IPS-NIHi7 (cell line): ENCODE data around the gene TRAF4.
"Not testable (repeated sequence)": the region's sequence is repeated elsewhere in the genome, so short reads cannot be mapped to it uniquely, and the experiment has no call there.

ENCODE experiments used
- DNase-seq: peaks from one replicate; pipeline ENCODE4 v3.0.0; 2012; ENCODE audit warnings: mixed read lengths; ENCODE audit errors: extremely low spot score

The TRAF4 gene

GRCh38 chr17:28733346-28733745, 10.5 kb upstream of the TRAF4 start:
- no peak for DNase-seq

DNA sequence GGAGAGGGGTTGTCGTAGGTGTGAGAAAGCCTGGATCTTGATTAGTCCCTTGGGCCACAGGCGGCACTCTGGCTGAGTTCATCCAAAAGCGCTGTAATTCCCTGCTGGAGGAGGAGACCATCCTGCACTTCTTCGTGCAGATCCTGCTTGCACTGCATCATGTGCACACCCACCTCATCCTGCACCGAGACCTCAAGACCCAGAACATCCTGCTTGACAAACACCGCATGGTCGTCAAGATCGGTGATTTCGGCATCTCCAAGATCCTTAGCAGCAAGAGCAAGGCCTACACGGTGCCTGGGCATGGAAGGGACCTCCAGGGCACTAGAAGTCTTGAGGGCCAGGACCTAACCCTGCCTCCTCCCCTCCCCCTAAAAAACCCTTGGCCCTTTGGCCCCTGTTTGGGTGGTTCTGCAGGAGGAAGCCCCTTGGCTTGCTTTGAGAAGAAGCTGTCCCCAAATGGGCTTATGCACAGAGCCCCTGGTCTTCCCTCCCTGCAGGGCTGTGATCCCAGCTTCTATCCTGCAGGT, 9.0 kb upstream of the TRAF4 start:
- DNase-seq = no peak

DNA sequence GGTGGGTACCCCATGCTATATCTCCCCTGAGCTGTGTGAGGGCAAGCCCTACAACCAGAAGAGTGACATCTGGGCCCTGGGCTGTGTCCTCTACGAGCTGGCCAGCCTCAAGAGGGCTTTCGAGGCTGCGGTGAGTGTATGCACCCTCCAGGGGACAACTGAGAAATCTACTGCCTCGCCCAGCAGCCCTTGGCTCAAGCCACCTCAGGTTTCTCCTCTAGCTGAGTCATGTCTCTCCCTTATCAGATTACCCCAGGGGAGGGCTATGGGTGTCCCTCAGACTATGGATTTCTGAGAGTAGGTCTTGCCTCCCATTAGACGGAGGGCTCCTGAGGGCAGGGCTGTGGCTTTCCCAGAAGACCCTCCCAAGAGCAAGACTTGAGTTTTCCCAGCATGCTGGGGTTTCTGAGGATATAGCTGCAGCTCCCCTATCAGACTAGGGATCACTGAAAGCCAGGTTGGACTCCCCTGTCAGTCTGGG, 8.5 kb upstream of the TRAF4 start:
- no peak for DNase-seq

- DNase-seq = not testable (repeated sequence)
Measured at GRCh38 chr17:28735913-28736769, 7.7 kb upstream of the TRAF4 start.

DNA sequence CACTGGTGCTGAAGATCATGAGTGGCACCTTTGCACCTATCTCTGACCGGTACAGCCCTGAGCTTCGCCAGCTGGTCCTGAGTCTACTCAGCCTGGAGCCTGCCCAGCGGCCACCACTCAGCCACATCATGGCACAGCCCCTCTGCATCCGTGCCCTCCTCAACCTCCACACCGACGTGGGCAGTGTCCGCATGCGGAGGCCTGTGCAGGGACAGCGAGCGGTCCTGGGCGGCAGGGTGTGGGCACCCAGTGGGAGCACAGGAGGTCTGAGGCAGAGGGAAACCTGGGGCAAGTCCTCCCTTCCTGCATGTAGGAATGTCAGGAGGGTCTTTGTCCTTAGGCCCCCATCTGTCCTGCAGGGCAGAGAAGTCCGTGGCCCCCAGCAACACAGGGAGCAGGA, 6.5 kb upstream of the TRAF4 start:
- no peak for DNase-seq

DNA sequence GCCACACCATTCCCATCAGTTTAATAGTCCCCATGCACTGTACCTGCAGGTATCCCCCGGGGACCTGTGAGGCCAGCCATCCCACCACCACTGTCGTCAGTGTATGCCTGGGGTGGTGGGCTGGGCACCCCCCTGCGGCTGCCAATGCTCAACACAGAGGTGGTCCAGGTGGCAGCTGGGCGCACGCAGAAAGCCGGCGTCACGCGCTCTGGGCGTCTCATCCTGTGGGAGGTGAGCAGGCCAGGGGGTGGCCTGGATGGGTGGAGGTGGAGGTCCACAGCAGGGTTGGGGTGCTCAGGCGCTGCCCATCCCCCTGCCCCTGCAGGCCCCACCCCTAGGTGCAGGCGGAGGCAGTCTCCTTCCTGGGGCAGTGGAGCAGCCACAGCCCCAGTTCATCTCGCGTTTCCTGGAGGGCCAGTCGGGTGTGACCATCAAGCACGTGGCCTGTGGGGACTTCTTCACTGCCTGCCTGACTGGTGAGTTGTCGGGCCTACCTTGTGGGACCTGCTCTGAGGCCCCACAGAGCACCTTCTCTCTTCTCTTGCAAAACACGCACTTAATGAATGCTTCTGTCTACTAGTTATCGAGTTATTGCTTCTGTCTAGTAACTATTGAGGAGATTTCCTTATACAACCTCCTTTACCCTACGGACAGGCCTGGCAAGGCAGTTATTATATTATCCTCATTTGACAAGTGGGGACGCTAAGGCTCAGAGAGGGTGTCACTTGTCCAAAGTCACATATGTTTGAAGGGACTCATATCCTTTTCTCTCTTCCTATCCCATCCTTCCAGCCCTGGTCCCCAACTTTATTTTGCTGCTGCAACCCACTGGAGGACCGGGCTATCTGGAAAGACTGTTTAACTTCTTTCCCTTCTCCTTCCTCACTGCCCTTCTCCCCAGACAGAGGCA, 5.8 kb upstream of the TRAF4 start:
- DNase-seq = no peak

DNA sequence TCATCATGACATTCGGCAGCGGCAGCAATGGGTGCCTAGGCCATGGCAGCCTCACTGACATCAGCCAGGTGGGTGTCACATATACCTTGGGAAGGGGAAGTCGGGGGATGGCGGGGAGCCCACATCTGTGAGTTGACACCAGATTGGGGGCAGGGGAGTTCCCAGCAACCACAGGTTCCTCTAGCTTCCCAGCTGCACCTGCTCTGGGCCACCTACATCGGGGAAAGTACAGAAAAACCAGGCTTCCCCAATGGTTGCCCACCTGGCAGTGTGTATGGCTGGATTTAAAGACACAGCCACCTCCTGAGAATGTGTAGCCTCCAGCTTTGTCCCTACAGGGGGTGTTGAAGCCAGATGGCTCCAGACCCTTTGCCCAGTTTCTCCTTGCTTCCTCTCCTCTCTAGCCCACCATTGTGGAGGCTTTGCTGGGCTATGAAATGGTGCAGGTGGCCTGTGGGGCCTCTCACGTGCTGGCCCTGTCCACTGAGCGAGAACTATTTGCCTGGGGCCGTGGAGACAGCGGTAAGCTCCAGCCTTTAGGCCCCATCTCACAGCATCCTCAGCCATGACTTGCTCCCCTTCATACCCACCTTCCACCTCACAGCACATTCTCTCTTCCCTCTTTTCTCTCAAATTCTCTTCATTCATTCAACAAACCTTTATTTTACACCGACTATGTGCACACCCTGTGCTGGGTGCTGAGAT, 5.0 kb upstream of the TRAF4 start:
- DNase-seq = no peak

DNA sequence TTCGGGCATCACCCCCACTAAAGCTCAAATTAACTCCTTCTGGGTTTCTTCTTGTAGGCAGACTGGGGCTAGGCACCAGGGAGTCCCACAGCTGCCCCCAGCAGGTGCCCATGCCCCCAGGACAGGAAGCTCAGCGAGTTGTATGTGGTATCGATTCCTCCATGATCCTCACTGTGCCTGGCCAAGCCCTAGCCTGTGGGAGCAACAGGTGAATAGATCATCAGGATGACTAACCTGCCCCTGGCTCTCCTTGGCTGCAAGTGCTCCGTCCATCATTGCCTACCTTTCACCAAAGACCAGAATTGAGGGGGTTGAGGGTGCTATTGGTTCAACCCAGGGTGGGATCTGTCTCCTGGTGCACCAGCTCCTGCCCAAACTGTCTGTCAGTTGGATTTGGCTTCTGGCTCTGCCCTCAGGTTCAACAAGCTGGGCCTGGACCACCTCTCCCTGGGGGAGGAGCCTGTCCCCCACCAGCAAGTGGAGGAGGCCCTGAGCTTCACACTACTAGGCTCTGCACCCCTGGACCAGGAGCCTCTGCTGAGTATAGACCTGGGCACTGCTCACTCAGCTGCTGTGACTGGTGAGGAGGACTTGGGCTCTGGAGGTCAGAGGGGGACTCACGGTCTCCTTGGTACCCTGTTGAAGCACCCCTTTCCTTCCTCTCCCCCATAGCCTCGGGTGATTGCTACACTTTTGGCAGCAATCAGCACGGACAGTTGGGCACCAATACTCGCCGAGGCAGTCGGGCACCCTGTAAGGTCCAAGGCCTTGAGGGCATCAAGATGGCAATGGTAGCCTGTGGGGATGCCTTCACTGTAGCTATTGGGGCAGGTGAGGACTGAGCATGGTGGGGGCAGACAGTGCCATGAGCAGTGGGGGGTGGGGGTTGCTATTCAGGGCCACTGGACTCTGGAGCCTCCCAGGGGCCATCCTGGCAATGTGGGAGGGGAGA, 3.1 kb upstream of the TRAF4 start:
- DNase-seq = no peak

- no peak for DNase-seq
Measured at GRCh38 chr17:28741358-28742349, 2.2 kb upstream of the TRAF4 start.

DNA sequence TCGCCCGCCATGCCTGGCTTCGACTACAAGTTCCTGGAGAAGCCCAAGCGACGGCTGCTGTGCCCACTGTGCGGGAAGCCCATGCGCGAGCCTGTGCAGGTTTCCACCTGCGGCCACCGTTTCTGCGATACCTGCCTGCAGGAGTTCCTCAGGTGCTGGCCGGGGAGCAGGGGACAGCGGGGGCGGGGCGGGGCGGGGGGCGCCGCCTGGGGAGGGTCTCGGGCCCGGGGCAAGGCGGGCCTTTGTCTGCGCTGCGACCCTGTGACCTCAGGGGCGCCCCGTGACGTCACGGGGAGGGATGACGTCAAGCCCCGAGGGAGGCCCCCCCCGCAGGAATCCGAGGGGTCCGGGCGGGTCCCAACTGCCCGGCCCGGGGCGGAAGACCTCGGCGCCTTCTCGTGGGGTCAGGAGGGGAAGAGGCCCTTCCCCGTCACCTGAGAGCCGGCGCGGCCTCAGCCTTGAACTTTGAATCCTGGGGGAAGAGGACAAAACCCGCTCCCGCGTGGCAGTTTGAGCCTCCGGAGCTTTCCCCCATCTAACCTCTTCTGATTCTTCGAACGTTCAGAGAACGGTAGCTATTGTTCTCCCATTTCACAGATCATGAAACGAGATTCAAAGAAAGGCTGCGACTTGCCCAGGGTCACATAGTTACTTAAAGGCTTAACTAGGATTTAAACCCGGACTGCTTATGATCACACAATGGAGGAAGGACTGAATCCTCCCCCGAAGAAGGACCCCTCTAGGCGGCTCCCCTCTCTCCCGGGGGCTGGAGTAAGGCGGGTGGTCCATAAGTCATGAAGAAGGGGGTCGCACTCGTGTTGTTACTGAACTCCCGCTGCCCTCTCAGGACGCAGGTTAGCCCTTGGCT, 527 bp downstream of the TRAF4 start:
- peak; percentile 74 for DNase-seq

- DNase-seq = peak; percentile 31
Measured at GRCh38 chr17:28744972-28745785, 1.4 kb downstream of the TRAF4 start.

GRCh38 chr17:28745786-28746411, 2.1 kb downstream of the TRAF4 start:
- no peak for DNase-seq

GRCh38 chr17:28746611-28747050, 2.8 kb downstream of the TRAF4 start:
- DNase-seq = no peak

DNA sequence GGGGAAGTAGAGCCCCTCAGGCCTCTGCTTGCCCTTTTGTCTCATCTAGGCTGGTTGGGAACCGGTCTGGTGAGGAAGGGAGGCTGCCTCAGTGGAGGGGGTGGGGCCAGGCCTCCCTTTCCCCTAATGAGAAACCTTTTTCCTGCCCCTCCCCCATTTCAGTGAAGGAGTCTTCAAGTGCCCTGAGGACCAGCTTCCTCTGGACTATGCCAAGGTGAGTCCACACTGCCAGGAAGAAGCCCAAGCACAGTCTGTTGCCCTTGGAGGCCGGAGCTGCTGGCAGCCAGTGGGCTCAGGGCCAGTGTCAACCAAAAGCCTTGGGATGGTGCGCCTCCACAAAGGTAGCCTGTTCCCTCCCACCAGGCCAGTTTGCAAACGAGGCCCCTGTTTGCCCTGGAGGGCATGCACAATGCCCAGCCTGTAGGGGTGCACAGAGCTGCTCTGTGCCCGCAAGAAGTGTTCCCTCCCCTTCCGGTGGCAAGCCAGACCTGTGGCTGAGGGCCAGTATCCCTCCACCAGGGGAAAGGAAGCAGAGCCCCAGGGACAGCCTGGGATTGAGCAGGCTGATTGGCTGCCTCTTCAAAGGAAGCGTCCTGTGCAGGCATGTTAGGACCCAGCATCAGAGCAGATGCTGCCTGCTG, 3.4 kb downstream of the TRAF4 start:
- no peak for DNase-seq

DNA sequence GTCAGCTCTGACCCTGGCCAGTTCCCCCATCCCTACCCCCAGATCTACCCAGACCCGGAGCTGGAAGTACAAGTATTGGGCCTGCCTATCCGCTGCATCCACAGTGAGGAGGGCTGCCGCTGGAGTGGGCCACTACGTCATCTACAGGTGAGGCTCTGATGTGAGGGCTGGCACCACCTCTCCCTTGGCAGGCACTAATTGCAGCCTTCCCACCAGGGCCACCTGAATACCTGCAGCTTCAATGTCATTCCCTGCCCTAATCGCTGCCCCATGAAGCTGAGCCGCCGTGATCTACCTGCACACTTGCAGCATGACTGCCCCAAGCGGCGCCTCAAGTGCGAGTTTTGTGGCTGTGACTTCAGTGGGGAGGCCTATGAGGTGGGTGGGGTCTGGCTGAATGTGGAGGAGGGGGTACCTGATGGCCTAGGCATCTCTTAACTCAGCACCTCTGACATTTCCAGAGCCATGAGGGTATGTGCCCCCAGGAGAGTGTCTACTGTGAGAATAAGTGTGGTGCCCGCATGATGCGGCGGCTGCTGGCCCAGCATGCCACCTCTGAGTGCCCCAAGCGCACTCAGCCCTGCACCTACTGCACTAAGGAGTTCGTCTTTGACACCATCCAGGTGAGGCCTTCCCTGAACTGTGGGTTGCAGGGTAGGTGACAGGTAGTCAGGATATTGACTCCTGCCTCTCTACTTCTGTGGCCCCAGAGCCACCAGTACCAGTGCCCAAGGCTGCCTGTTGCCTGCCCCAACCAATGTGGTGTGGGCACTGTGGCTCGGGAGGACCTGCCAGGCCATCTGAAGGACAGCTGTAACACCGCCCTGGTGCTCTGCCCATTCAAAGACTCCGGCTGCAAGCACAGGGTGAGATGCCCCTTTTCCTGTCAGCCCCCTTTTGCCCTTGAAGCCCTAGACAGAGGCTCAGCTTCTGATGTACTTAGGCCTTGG, 4.3 kb downstream of the TRAF4 start:
- no peak for DNase-seq
